C1 segment of cervical spinal cord (tissue), 14 donors: ENCODE measurements around the gene MAPK6.
"Not testable (repeated sequence)": the region's sequence is repeated elsewhere in the genome, so short reads cannot be mapped to it uniquely, and the experiment has no call there.

ENCODE experiments used
- DNase-seq, 14 donors: peaks; one replicate each; lab custom pipeline; 2025; lab: John Stamatoyannopoulos, UW

The MAPK6 gene

DNA sequence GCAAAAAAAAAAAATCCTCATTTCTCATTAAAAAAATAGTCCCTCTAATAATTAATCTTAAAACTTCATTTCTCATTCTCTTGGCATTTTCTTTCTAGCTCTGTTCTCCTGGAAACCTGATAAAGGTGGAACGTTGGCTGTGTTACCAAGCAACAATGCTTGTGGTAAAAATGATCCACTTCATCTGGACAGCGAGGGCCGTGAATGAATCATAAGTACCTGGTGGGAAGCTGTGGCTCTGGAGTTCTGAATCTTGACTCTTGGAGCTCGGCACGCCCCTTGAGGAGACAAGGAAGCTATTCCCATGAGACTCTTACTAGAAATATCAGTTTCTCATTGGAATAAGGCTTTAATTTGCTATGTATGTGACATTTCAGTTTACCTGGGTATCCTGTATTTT, 61.0 kb downstream of the MAPK6 start:
- no peak for DNase-seq

GRCh38 chr15:52080706-52081392, 61.8 kb downstream of the MAPK6 start:
- no peak for DNase-seq

DNA sequence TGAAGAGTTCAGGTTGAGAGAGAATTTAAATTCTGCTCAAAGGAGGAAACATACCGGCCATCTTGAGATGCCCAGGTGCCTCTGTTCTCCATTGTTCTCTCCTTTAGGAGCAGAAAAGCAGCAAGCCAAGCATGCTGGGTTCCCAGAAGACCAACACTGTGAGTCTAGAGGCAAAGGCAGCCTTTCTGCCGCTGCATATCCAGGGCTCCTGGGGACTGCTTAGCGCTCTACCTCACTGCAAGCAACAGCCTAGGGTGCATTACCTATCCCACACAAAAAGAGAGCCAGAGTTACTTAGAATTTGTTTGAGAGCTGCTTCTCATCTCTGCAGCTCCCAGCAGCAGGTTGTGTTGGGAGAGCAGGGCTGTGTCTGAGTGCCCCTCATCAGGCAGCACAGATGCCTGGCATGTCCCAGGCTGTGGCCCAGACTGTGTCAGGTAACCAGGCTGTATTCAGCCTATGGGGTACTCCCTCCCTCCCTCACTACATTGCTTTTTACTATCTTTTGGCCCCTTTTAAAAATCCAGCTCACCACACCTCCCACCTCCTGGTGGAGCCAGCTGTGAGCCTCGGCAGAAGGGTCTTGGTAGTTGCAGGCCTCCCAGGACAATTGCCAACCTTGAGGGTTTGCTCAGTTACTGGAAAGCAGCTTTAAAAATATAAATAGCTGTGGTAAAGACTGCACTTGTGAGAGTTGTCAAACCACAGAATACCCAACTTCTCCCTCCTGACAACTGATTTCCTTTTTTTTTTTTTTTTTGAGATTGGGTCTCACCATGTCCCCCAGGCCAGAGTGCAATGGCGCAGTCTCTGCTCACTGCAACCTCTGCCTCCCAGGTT, 63.4 kb downstream of the MAPK6 start:
- DNase-seq, result no peak

- DNase-seq, result not testable (repeated sequence)
These were observed 64.0 kb downstream of the MAPK6 start for GRCh38 chr15:52083037-52083359.

DNA sequence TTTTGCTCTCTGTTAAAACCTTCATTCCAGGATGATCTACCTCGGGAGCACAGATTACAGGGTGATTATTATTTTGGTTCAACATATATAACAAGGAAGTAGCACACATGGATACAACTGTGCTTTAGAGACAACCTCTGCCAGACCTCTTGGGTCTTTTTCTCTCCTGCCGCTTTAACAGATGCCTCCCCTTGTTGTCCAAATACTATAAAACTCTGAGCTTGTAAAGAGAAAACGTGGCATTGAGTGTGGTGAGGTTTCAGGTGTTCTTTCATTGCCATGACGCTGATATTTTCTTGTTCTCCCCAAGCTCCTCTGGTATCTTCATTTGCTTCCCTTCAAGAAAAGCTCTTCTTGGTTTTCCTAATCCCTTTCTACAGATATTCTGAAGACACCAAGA, 64.6 kb downstream of the MAPK6 start:
- no peak for DNase-seq

GRCh38 chr15:52085299-52085698, 66.3 kb downstream of the MAPK6 start:
- no peak for DNase-seq

DNA sequence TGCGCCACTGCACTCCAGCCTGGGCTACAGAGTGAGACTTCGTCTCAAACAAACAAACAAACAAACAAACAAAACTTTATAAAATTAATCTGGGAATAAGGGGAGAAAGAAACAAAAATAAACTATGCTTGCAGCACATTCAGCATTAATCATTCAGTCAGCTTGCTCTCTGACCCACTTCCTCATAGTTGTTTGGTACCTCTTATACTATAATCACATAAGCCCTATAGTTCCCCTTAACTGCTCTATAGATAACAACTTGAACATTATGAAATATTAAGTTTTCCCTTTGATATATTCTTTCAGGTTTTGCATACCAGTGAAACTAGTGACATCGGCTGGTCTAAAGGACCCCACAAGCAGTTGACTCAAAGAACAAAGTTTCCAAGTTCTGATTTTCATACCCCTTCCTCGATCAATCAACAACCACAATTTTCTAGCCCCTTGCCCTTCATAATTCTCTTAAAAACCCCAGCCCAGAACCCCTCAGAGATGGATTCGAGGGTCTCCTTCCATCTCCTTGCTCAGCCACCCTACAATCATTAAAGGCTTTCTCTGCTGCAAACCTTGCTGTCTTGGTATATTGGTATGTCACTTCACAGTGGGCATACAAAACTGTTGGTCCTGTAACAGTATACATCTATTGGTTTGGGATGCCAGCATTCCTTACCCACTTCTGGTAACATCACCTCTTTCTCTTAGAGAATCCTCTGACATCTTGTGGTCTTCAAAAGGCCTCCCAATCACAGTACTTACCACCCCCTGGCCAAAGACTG, 67.2 kb downstream of the MAPK6 start:
- DNase-seq, result no peak

- DNase-seq, result no peak
These were observed 71.2 kb downstream of the MAPK6 start for GRCh38 chr15:52090193-52090592.

DNA sequence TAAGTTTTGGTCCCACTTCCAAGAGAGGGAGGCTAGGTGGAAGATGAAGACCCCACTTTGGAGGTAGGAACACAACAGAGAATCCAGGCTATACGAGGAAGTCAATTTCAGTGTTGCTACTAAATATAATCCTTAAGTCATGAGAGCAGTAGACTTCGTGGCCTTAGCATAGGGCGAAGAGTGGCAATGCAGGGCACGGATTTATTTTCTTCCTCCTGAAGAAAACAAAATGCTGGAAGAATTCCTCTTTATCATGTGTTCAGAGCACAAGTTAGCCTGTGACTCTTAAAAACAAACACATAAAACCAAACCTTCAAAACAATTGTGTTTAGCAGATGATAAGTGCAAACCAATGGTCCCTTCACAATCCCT, 74.1 kb downstream of the MAPK6 start:
- no peak for DNase-seq

DNA sequence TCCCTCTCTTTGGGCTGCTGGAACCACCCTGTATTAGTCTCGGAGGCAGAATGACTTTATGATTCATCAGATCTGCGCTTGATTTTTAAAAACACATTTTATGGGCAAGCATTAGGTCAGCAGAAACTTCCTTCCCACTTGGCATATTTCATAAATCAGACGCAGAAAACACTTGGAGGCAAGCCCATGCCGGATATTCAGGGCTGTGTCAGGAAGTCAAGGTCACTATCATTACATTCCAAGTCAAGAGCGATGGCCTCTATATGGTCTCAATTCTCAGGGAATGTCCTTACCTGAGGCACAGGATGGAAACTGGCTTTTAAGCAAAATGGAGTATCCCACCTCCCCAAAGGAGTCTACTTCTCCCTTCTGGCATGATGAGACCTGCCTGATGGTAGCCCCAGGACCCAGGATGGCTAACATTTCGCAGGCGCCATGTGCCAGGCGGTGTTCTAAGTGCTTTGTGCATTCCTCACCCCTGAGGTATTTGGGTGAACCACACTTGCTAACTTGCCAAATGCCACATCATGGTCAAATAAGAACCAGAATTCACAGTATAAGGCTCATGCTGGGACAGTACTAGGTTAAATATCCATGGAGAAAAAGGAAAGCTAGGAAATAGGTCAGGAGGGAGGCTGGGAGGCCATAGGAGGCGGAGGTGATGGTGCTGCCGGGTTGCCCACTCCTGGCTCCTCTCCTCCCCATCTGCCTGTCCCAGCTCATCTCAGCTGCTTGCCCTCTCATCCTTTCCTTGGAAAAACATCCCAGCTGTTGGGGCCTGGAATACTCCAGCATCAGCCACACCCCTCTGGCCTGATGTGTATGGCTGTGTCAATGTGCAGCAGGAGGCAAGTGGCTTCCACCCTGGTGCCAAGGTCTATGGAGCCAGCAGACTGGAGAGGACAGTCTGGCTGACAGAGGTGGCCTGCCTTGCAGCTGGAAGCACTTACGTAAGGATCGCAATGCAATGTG, 74.8 kb downstream of the MAPK6 start:
- no peak for DNase-seq

GRCh38 chr15:52094811-52095584, 76.0 kb downstream of the MAPK6 start:
- no peak for DNase-seq

DNA sequence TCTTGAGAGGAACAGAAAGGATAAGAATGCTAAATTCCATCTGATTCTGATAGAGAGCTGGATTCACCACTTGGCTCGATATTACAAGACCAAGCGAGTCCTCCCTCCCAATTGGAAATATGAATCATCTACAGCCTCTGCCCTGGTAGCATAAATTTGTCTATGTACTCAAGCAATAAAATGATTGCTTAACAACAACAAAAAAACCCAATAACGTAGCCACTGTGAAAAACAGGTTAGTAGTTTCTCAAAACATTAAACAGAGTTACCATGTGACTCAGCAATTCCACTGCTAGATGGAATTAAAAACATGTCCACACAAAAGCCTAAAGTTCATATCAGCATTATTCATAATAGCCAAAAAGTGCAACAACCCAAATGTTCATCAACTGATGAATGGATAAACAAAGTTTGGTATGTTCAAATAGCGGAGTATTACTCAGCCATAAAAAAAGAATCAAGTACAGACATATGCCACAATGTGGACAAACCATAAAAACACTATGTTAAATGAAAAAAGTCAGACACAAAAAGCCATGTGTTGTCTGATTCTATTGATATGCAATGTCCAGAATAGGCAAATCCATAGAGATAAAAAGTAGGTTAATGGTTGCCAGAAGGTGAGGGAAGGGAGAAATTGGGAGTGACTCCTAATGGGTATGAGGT, 76.7 kb downstream of the MAPK6 start:
- DNase-seq, result no peak

- not testable (repeated sequence) for DNase-seq
These were observed 77.5 kb downstream of the MAPK6 start for GRCh38 chr15:52096536-52096935.

GRCh38 chr15:52097180-52097579, 78.2 kb downstream of the MAPK6 start:
- DNase-seq, result no peak

DNA sequence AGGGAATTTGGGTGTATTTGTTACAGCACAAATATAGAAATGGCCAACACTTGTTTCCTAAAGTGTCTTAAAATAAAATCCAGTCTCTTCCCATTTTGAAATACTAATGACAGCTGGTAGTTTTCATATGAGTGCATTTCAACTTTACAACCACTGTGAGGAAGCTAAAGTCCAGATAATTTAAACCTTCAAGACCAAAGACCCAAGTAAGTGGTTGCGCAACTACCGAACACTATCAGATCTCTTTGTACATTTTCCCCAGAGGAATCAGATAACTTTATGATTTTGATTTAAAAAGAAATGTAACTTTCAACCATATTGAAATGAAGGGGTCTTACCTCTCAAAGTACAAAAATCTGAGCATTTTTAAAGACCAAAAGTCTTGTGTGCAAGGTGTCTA, 79.3 kb downstream of the MAPK6 start:
- DNase-seq, result no peak

DNA sequence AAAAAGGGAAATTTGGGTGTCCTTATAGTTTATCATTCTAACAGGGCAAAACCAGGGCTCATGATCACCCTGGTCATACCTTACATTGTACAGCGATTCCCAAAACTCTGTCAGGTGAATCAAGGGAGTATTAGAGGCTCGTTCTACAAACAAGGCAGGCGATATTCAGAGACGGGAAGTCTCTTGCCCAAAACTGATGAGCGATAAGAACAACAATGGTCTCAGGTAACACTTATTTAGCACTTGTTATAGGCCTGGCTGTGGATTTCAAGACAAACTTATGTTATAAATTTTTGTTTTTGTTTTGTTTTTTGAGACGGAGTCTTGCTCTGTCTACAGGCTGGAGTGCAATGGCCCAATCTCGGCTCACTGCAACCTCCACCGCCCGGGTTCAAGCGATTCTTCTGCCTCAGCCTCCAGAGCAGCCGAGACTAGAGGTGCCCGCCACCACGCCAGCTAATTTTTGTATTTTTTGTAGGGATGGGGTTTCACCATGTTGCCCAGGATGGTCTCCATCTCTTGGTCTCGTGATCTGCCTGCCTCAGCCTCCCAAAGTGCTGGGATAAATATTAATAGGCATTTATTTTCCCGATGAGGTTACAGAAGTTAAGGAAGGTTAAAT, 80.7 kb downstream of the MAPK6 start:
- DNase-seq, result no peak

DNA sequence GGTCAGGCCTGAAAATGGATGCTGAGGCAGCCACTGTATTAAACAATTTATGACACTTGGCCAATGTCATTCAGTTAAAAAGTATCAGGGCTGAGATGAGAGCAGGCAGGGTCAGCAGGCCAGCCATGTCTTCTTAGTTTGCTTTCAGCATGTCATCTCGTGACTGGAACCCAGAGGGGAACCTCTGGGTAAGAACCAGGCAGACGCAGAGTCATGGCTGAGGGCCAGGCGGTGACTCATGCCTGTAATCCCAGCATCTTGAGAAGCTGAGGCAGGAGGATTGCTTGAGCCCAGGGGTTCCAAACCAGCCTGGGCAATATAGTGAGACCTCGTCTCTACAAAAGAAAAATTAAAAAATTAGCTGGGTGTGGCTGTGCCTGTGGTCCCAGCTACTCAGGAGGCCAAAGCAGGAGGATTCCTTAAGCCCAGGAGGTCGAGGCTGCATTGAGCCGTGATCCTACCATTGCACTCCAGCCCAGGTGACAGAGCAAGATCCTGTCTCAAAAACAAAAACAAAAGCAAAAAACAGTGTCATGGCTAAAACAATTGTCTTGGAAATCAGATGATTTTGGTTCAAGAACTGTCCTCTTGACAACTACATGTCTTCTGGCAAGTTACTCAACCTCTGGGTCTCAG, 81.9 kb downstream of the MAPK6 start:
- peak in 3 of 14 donors; percentile 6 to 40 (median 35) for DNase-seq

GRCh38 chr15:52101542-52102323, 82.7 kb downstream of the MAPK6 start:
- DNase-seq, result no peak
